ENCODE data around the gene OR8B4. TPM values are rescaled to one million over a fixed set of nuclear protein-coding genes. Genes with fewer than 3 reads are reported as not detected.

OR8B4 gene
- total RNA-seq, 1 donor from 2014 or later = not detected

- no peaks in the 10 kb centered on the region for H3K27me3 ChIP-seq (ENCODE audit: control insufficient read depth, insufficient read depth, low read length)
- no peaks in the 10 kb centered on the region for H3K36me3 ChIP-seq (ENCODE audit: control insufficient read depth, insufficient read depth, low read length)
- no peak for TF ChIP-seq CTCF (IDR thresholded peaks at IDR 0.05; ENCODE audit: insufficient read depth, low read length, poor library complexity, severe bottlenecking)
- H3K4me3 ChIP-seq (ENCODE audit: low read depth, low read length) = no peak overlapping the region
- no peak for DNase-seq (ENCODE audit: low read depth)
Observed at GRCh38 chr11:124380585-124380984, 44.1 kb downstream of the OR8B4 start.

GRCh38 chr11:124376280-124376679, 48.4 kb downstream of the OR8B4 start:
- TF ChIP-seq CTCF (IDR thresholded peaks at IDR 0.05; ENCODE audit: insufficient read depth, low read length, poor library complexity, severe bottlenecking) = no peak
- DNase-seq (ENCODE audit: low read depth) = no peak
- H3K27me3 ChIP-seq (ENCODE audit: control insufficient read depth, insufficient read depth, low read length) = no peaks in the 10 kb centered on the region
- H3K36me3 ChIP-seq (ENCODE audit: control insufficient read depth, insufficient read depth, low read length) = no peaks in the 10 kb centered on the region
- no peak overlapping the region for H3K4me3 ChIP-seq (ENCODE audit: low read depth, low read length)

Other genes starting within 250 kb of the OR8B4 start
- gene OR10D3, start 241.5 kb downstream of the OR8B4 start, total RNA-seq = not detected in 2 replicates
- not detected in 2 replicates for gene OR8G1, start 183.8 kb downstream of the OR8B4 start, total RNA-seq
- gene OR8G5, start 168.5 kb downstream of the OR8B4 start, total RNA-seq = not detected in 2 replicates
- gene OR8D1, start 110.9 kb downstream of the OR8B4 start, total RNA-seq = not detected in 2 replicates
- not detected in 2 replicates for gene OR8D2, start 104.7 kb downstream of the OR8B4 start, total RNA-seq
- gene OR8B2, start 40.4 kb downstream of the OR8B4 start, total RNA-seq = not detected in 2 replicates
- not detected in 2 replicates for gene OR8B3, start 25.8 kb downstream of the OR8B4 start, total RNA-seq
- gene OR8B8, start 20.8 kb upstream of the OR8B4 start, total RNA-seq = not detected in 2 replicates
- gene OR8B12, start 118.8 kb upstream of the OR8B4 start, total RNA-seq = not detected in 2 replicates
- not detected in 2 replicates for gene OR8A1, start 145.1 kb upstream of the OR8B4 start, total RNA-seq
- not detected in 2 replicates for gene PANX3, start 186.6 kb upstream of the OR8B4 start, total RNA-seq
- 45.4 and 53.7 TPM in 2 replicates for gene TBRG1, start 198.0 kb upstream of the OR8B4 start, total RNA-seq
- 9.4 and 10.3 TPM in 2 replicates for gene SIAE, start 248.9 kb upstream of the OR8B4 start, total RNA-seq
- gene SPA17, start 249.0 kb upstream of the OR8B4 start, total RNA-seq = 14.1 and 15.8 TPM in 2 replicates

All from kidney epithelial cell (primary cell).